ENCODE data around the gene RPS21.

DNA sequence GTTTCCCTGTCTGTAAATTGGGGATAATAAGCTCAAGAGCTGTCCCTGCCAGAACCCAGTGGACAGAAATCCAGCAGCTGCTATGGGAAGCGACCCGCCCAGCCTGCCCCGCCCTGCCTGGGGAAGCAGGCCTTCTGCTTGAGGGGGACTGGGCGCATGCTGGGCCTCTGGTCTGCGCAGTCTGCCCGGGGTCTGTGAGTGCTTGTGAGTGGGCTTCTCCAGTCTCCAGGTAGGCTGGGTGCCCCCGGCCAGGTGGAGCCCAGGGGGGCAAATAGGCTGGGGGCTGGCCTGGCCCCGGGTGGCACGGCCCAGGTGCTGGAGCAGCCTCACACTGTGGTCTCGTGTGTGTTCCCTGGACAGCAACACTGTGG is 41.1 kb downstream of the RPS21 start:
- TF ChIP-seq, protein P1, sequence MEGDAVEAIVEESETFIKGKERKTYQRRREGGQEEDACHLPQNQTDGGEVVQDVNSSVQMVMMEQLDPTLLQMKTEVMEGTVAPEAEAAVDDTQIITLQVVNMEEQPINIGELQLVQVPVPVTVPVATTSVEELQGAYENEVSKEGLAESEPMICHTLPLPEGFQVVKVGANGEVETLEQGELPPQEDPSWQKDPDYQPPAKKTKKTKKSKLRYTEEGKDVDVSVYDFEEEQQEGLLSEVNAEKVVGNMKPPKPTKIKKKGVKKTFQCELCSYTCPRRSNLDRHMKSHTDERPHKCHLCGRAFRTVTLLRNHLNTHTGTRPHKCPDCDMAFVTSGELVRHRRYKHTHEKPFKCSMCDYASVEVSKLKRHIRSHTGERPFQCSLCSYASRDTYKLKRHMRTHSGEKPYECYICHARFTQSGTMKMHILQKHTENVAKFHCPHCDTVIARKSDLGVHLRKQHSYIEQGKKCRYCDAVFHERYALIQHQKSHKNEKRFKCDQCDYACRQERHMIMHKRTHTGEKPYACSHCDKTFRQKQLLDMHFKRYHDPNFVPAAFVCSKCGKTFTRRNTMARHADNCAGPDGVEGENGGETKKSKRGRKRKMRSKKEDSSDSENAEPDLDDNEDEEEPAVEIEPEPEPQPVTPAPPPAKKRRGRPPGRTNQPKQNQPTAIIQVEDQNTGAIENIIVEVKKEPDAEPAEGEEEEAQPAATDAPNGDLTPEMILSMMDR (IDR thresholded peaks at IDR 0.05) = no peak
- no peak for TF ChIP-seq ZFX (IDR thresholded peaks at IDR 0.05; ENCODE audit: borderline replicate concordance)
